ENCODE measurements around the gene CRYZ. TPM values are rescaled to one million over a fixed set of nuclear protein-coding genes. Genes with fewer than 3 reads are reported as not detected.

Gene CRYZ
- total and polyA plus RNA-seq, 2 donors (not counting 3 experiments of a cell fraction or from before 2014, with no cell fraction given), result 24.5 to 32.7 TPM

Other genes starting within 250 kb of the CRYZ start
- gene LRRC53, start 220.4 kb downstream of the CRYZ start, total RNA-seq, result not detected in 2 replicates
- gene LRRC53, start 220.4 kb downstream of the CRYZ start, polyA plus RNA-seq, result not detected in 2 replicates
- not detected in 2 replicates for gene ERICH3, start 59.3 kb downstream of the CRYZ start, total RNA-seq
- not detected in 2 replicates for gene ERICH3, start 59.3 kb downstream of the CRYZ start, polyA plus RNA-seq
- gene TYW3, start 102 bp upstream of the CRYZ start, total RNA-seq, result 22.3 and 22.8 TPM in 2 replicates
- gene TYW3, start 102 bp upstream of the CRYZ start, polyA plus RNA-seq, result 5.3 and 8.5 TPM in 2 replicates

Measured in endothelial cell of umbilical vein (primary cell).